Spleen (tissue), 10 donors: ENCODE results near the gene ADORA1. TPM values are rescaled to one million over a fixed set of nuclear protein-coding genes. Genes with fewer than 3 reads are reported as not detected.

Experiments used
- polyA plus RNA-seq, 3 donors: library from polyadenylated mRNA; stranded (reverse); fragments of 200-250 nt; gene quantifications; one replicate each; pipeline ENCODE4 v1.2.1, GENCODE V29; 2013
- total RNA-seq, 7 donors: library from RNA; depleted of rRNA in 3 of 7; stranded (reverse); fragments of >200 nt in 3 of 7; fragmentation: NEBNext Ultra II Directional in 4 of 7; extraction: Animal tissue kit (Norgen Biotek cat#: 25700) in 4 of 7; gene quantifications; one replicate each; pipeline versions ENCODE4 v1.1.0 to v1.2.1, GENCODE V29; 2016 to 2021
- donor health status: healthy with polysubstance abuse.
- donor health status: DM: no; HTN: no; CAD: no; lungs with moderate emphysema.
- donor health status: DM: no; HTN: no; CAD: no.
- donor health status: Bipolar disorder and iron deficiency.
- donor health status: healthy.
- donor health status: DM: no; HTN: no; CAD: no.
- donor health status: DM: yes; HTN: yes; CAD: no.

The ADORA1 gene
- total and polyA plus RNA-seq, 10 donors: 0.37 to 13.5 (median 5.3) TPM

Other genes with a start within 250 kb of the ADORA1 start
- 10 to 100 TPM in 3 of 7 donors, 1 to 10 TPM in 4; 8.4 to 11.5 (median 9.2) TPM for gene RABIF, start 238.6 kb upstream of the ADORA1 start, total RNA-seq
- 1 to 10 TPM; 5.9 to 9.4 (median 7.6) TPM for gene RABIF, start 238.6 kb upstream of the ADORA1 start, polyA plus RNA-seq
- gene KLHL12, start 200.5 kb upstream of the ADORA1 start, total RNA-seq: 10 to 100 TPM; 20.6 to 35.4 (median 24.6) TPM
- gene KLHL12, start 200.5 kb upstream of the ADORA1 start, polyA plus RNA-seq: 10 to 100 TPM; 14.8 to 16.0 (median 15.8) TPM
- 100 to 1,000 TPM in 5 of 7 donors, 10 to 100 TPM in 2; 90.9 to 167 (median 128) TPM for gene ADIPOR1, start 169.4 kb upstream of the ADORA1 start, total RNA-seq
- gene ADIPOR1, start 169.4 kb upstream of the ADORA1 start, polyA plus RNA-seq: 10 to 100 TPM; 34.0 to 57.6 (median 39.7) TPM
- gene CYB5R1, start 160.5 kb upstream of the ADORA1 start, total RNA-seq: 10 to 100 TPM; 41.1 to 60.5 (median 51.4) TPM
- gene CYB5R1, start 160.5 kb upstream of the ADORA1 start, polyA plus RNA-seq: 10 to 100 TPM; 26.2 to 29.9 (median 28.9) TPM
- gene TMEM183A, start 120.4 kb upstream of the ADORA1 start, total RNA-seq: 10 to 100 TPM; 47.6 to 61.9 (median 55.8) TPM
- 10 to 100 TPM; 30.3 to 40.7 (median 35.1) TPM for gene TMEM183A, start 120.4 kb upstream of the ADORA1 start, polyA plus RNA-seq
- 10 to 100 TPM in 2 of 7 donors, 1 to 10 TPM in 5; 2.5 to 12.0 (median 6.6) TPM for gene PPFIA4, start 101.2 kb upstream of the ADORA1 start, total RNA-seq
- 1 to 10 TPM in 1 of 3 donors, under 1 TPM in 2; 0.21 to 2.2 (median 0.52) TPM for gene PPFIA4, start 101.2 kb upstream of the ADORA1 start, polyA plus RNA-seq
- gene MYOG, start 41.7 kb upstream of the ADORA1 start, total RNA-seq: not detected
- gene MYOG, start 41.7 kb upstream of the ADORA1 start, polyA plus RNA-seq: not detected
- 1 to 10 TPM in 1 of 7 donors, under 1 TPM in 3, not detected in 3; 0.32 to 2.7 (median 0.74) TPM for gene MYBPH, start 48.1 kb downstream of the ADORA1 start, total RNA-seq
- gene MYBPH, start 48.1 kb downstream of the ADORA1 start, polyA plus RNA-seq: under 1 TPM; 0.09 to 0.23 (median 0.22) TPM
- gene CHI3L1, start 59.0 kb downstream of the ADORA1 start, total RNA-seq: 10 to 100 TPM in 4 of 7 donors, 1 to 10 TPM in 3; 7.1 to 41.2 (median 15.2) TPM
- 10 to 100 TPM in 2 of 3 donors, 1 to 10 TPM in 1; 2.7 to 40.8 (median 15.7) TPM for gene CHI3L1, start 59.0 kb downstream of the ADORA1 start, polyA plus RNA-seq
- gene CHIT1, start 101.9 kb downstream of the ADORA1 start, total RNA-seq: 10 to 100 TPM in 2 of 7 donors, 1 to 10 TPM in 5; 2.2 to 31.0 (median 7.8) TPM
- gene CHIT1, start 101.9 kb downstream of the ADORA1 start, polyA plus RNA-seq: 100 to 1,000 TPM in 1 of 3 donors, 1 to 10 TPM in 2; 2.0 to 165 (median 2.2) TPM
- 100 to 1,000 TPM; 104 to 186 (median 153) TPM for gene BTG2, start 177.8 kb downstream of the ADORA1 start, total RNA-seq
- gene BTG2, start 177.8 kb downstream of the ADORA1 start, polyA plus RNA-seq: 10 to 100 TPM; 55.5 to 93.1 (median 69.3) TPM
- 10 to 100 TPM; 11.6 to 30.0 (median 21.1) TPM for gene FMOD, start 223.4 kb downstream of the ADORA1 start, total RNA-seq
- 1 to 10 TPM; 4.5 to 8.4 (median 4.9) TPM for gene FMOD, start 223.4 kb downstream of the ADORA1 start, polyA plus RNA-seq